Measurements from ENCODE around the gene UNCX. TPM values are rescaled to one million over a fixed set of nuclear protein-coding genes. Genes with fewer than 3 reads are reported as not detected.
A peak's percentile ranks its signal among the peaks of the same experiment; 100 is the strongest.

UNCX gene
- total and polyA plus RNA-seq, 2 of the 8 experiments (the other 6 are each of a cell fraction or from before 2014, with no cell fraction given): not detected

- H2BK5ac ChIP-seq (ENCODE audit: low read depth, low read length): no peak overlapping the region
- H2AFZ ChIP-seq (ENCODE audit: low read length): no peak overlapping the region
- peaks cover 6 to 38% (median 31%) of the 10 kb centered on the region in 4 experiments for H3K4me1 ChIP-seq (replicated peaks in 1 of 4; ENCODE audit: control insufficient read depth in 3 of 4, insufficient read depth in 4 of 4, low read length in 3 of 4)
- no peak overlapping the region for H3K14ac ChIP-seq (ENCODE audit: insufficient read length)
- H3K4me3 ChIP-seq (ENCODE audit: extremely low read depth in 1 of 4, insufficient read depth in 2 of 4, low read depth in 3 of 4, low read length in 4 of 4): peak overlapping the region in 1 of 4 experiments; percentile 49; a peak in 1 of 8 replicates
- no peak overlapping the region for H2BK120ac ChIP-seq (replicated peaks; ENCODE audit: low read depth, low read length)
- no peak overlapping the region for H2BK20ac ChIP-seq (ENCODE audit: low read length)
- H3K79me1 ChIP-seq (ENCODE audit: low read depth, low read length): no peaks in the 10 kb centered on the region
- no peak overlapping the region for H3K23ac ChIP-seq (ENCODE audit: insufficient read length)
- H3K56ac ChIP-seq (replicated peaks; ENCODE audit: insufficient read length, low read depth, low read length): no peak overlapping the region
- no peak overlapping the region for H2BK15ac ChIP-seq (ENCODE audit: low read length)
- H3K27me3 ChIP-seq (replicated peaks in 1 of 4; ENCODE audit: control insufficient read depth in 3 of 4, extremely low read depth in 1 of 4, insufficient read depth in 3 of 4, low read length in 3 of 4): peaks cover 75 to 92% (median 83%) of the 10 kb centered on the region in 4 experiments
- peaks cover 0 to 6% (median 0%) of the 10 kb centered on the region in 4 experiments; a peak in 1 of 8 replicates for H3K36me3 ChIP-seq (ENCODE audit: control insufficient read depth in 2 of 4, insufficient read depth in 4 of 4, low read length in 3 of 4)
- TF ChIP-seq RBBP5 (IDR thresholded peaks at IDR 0.05; ENCODE audit: borderline replicate concordance, low read depth, low read length) (no peak), E2F6 (IDR thresholded peaks at IDR 0.05) (peak; percentile 41; the same call in 1 of the 2 replicates), KDM4A (IDR thresholded peaks at IDR 0.05; ENCODE audit: low read depth, low read length, severe bottlenecking) (no peak), RFX5 (IDR thresholded peaks at IDR 0.05; ENCODE audit: borderline replicate concordance, low read depth, low read length) (no peak), MAX (IDR thresholded peaks at IDR 0.05) (peak; percentile 85)
- no peak overlapping the region for H2BK12ac ChIP-seq (ENCODE audit: low read depth, low read length)
- DNase-seq (ENCODE audit: low read depth in 1 of 2, low spot score in 2 of 2) (no peak), FAIRE-seq (no peak)
- no peak overlapping the region for H4K91ac ChIP-seq (replicated peaks; ENCODE audit: insufficient read length, low read length)
- peaks cover 7% of the 10 kb centered on the region; the same call in 1 of the 2 replicates for H3K23me2 ChIP-seq (ENCODE audit: low read depth, low read length)
- 2% methylated on average over 10 of the region's 37 CpGs; no CpG with 5 or more reads in 1 of the 2 experiments for WGBS, 2 experiments (ENCODE audit: extremely low coverage in 1 of 2, insufficient coverage in 1 of 2, insufficient read length in 1 of 2, insufficient replicate concordance in 2 of 2, low coverage in 1 of 2, low lambda C conversion rate in 2 of 2, missing lambda C conversion rate in 1 of 2)
- H4K8ac ChIP-seq (ENCODE audit: extremely low read depth, insufficient read depth, low read length): no peak overlapping the region
- no peak overlapping the region for H2AK5ac ChIP-seq (ENCODE audit: low read depth, low read length)
- H3K9ac ChIP-seq (replicated peaks in 1 of 4; ENCODE audit: extremely low read depth in 1 of 4, low read depth in 3 of 4, low read length in 3 of 4): no peak overlapping the region
- H3K79me2 ChIP-seq (ENCODE audit: control insufficient read depth in 1 of 2, insufficient read depth in 2 of 2, low read length in 2 of 2): no peaks in the 10 kb centered on the region
- POLR2A ChIA-PET (ENCODE audit: partially characterized antibody): interaction anchor here (0.9 to 1.2 kb wide), 3 partner anchors 8 to 15 kb away, joined by 3 to 4 read pairs (median 3); no protein-coding TSS in a partner anchor
- no peak overlapping the region for H3K4ac ChIP-seq (replicated peaks; ENCODE audit: insufficient read length, low read depth, low read length)
- H4K20me1 ChIP-seq (replicated peaks in 1 of 2; ENCODE audit: control insufficient read depth in 1 of 2, insufficient read depth in 2 of 2, low read length in 2 of 2): peaks cover 13 to 17% of the 10 kb centered on the region in 2 experiments
- peak overlapping the region; percentile 52 to 53 for H3K4me2 ChIP-seq (ENCODE audit: insufficient read depth in 1 of 2, low read depth in 2 of 2, low read length in 2 of 2)
- H3K18ac ChIP-seq (ENCODE audit: extremely low read depth, low read length): no peak overlapping the region
- H3K9me3 ChIP-seq (ENCODE audit: insufficient read depth in 2 of 2, low read depth in 1 of 2, low read length in 1 of 2): no peaks in the 10 kb centered on the region
- no peak overlapping the region for H4K5ac ChIP-seq (ENCODE audit: insufficient read length, low read depth, low read length)
- H3K27ac ChIP-seq (ENCODE audit: low read depth, low read length): no peak overlapping the region
- CTCF ChIA-PET (ENCODE audit: partially characterized antibody): interaction anchor here (1.3 kb wide), 1 partner anchor 190 kb away, joined by 3 read pairs; no protein-coding TSS in a partner anchor
Measured at GRCh38 chr7:1229956-1230355, 2.7 kb upstream of the UNCX start.
